ENCODE results near the gene LHFPL2. TPM values are rescaled to one million over a fixed set of nuclear protein-coding genes. Genes with fewer than 3 reads are reported as not detected.

LHFPL2 gene
- total and polyA plus RNA-seq, 9 donors: 20.3 to 45.1 (median 27.9) TPM

DNA sequence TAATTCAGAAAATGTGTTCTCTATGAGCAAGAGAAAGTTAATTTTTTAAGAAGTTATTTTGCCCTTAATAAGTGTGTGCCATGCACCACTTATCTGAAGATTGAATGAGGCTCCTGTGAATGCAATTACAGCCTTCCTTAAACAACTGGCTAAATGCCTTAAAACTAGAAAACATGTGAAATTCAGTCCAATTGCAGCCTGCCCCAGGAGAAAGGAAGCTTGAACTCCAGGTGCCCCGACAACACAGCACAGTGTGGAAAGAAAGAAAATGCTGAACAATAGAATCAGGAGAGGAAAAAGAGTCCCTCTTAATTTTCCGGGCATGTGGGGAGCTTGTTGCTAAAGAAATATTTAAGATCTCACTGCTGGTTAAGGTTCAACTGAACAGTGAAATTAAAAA, 8.8 kb downstream of the LHFPL2 start:
- H3K4me3 ChIP-seq: no peak overlapping the region
- no peaks in the 10 kb centered on the region for H3K36me3 ChIP-seq
- no peaks in the 10 kb centered on the region for H3K27me3 ChIP-seq
- intact Hi-C loops (cut with DNase I): no loop called here
- peaks cover 15% of the 10 kb centered on the region for H3K4me1 ChIP-seq (ENCODE audit: insufficient read depth)
- WGBS, 3 donors: 5 to 21% (median 7%) methylated on average over 2 of the region's 2 CpGs
- no peaks in the 10 kb centered on the region for H3K9me3 ChIP-seq
- no peak for DNase-seq
- TF ChIP-seq EP300 (IDR thresholded peaks at IDR 0.05) (no peak), POLR2A (IDR thresholded peaks at IDR 0.05) (no peak)
- TF ChIP-seq, protein P1, sequence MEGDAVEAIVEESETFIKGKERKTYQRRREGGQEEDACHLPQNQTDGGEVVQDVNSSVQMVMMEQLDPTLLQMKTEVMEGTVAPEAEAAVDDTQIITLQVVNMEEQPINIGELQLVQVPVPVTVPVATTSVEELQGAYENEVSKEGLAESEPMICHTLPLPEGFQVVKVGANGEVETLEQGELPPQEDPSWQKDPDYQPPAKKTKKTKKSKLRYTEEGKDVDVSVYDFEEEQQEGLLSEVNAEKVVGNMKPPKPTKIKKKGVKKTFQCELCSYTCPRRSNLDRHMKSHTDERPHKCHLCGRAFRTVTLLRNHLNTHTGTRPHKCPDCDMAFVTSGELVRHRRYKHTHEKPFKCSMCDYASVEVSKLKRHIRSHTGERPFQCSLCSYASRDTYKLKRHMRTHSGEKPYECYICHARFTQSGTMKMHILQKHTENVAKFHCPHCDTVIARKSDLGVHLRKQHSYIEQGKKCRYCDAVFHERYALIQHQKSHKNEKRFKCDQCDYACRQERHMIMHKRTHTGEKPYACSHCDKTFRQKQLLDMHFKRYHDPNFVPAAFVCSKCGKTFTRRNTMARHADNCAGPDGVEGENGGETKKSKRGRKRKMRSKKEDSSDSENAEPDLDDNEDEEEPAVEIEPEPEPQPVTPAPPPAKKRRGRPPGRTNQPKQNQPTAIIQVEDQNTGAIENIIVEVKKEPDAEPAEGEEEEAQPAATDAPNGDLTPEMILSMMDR (IDR thresholded peaks at IDR 0.05): no peak
- H3K27ac ChIP-seq: no peak overlapping the region

DNA sequence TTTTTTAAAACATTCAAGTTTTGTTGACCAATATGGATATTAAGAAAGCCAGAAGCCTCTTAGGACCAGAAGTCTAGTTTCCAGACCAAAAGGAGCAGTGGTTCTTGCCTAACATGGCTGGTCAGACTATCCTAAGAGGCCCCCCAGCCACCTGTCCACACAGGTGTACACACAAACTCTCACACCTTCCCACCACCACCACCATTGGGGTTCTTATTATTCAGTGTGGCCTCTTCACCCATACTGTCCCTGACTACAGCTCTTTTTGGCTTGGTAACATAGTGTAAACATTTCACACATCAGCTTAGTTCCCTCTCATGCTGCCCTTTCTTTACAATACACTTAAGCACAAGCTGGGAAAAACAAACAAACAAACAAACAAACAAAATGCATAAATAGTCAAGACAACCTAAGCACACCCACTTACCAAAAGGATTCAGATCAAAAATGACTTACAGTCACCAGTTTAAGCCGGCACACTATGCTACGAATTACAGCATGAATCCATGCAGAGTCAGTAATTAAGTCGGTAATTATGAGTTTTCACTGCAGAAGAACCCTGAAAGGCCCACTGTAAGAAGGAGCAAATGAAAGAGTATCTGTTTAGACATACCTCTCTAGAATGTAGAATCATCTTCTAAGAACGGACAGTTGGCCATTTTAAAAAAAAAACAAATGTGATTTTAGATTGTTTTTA, 9.5 kb downstream of the LHFPL2 start:
- no peaks in the 10 kb centered on the region for H3K27me3 ChIP-seq

DNA sequence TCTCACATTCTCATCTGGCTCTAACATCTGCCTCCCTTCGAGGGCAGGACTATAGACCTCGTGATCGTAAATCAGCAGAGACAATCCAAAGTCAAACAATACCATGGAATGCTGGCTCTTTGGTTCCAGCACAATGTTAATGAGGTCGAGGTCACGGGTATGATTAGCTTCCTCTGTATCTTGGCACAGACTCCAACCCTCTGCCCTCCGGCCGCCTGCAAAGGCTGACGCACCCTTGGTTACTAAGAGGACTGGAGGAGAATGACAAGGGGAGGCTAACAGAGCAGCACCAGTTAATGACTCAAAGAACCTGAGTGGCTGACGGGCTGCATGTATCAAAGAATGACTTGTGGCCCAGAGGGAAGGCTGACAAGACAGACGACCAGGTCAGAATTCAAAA, 10.1 kb downstream of the LHFPL2 start:
- DNase-seq: peak; percentile 40 to 57 (median 47)
- Histone ChIP-seq H3K9me3 (no peaks in the 10 kb centered on the region), H3K36me3 (no peaks in the 10 kb centered on the region), H3K4me3 (no peak overlapping the region), H3K27ac (peak overlapping the region in 1 of 2 donors; percentile 31), H3K4me1 (ENCODE audit: insufficient read depth) (peaks cover 23% of the 10 kb centered on the region), H3K27me3 (no peaks in the 10 kb centered on the region)
- TF ChIP-seq POLR2A (IDR thresholded peaks at IDR 0.05) (no peak), EP300 (IDR thresholded peaks at IDR 0.05) (no peak)
- TF ChIP-seq, protein P1 (IDR thresholded peaks at IDR 0.05): no peak
- 15 to 26% (median 21%) methylated on average over 10 of the region's 10 CpGs for WGBS, 3 donors
- intact Hi-C loops (cut with DNase I): no loop called here

More for the DNA sequence above, 9.5 kb downstream of the LHFPL2 start:
- Histone ChIP-seq H3K4me1 (ENCODE audit: insufficient read depth) (peaks cover 22% of the 10 kb centered on the region), H3K36me3 (no peaks in the 10 kb centered on the region), H3K4me3 (no peak overlapping the region), H3K9me3 (no peaks in the 10 kb centered on the region), H3K27ac (no peak overlapping the region)
- intact Hi-C loops (cut with DNase I): no loop called here
- no peak for DNase-seq
- TF ChIP-seq POLR2A (IDR thresholded peaks at IDR 0.05) (no peak), EP300 (IDR thresholded peaks at IDR 0.05) (no peak)
- TF ChIP-seq, protein P1 (IDR thresholded peaks at IDR 0.05): no peak
- WGBS, 3 donors: 25 to 32% (median 28%) methylated on average over 4 of the region's 4 CpGs

DNA sequence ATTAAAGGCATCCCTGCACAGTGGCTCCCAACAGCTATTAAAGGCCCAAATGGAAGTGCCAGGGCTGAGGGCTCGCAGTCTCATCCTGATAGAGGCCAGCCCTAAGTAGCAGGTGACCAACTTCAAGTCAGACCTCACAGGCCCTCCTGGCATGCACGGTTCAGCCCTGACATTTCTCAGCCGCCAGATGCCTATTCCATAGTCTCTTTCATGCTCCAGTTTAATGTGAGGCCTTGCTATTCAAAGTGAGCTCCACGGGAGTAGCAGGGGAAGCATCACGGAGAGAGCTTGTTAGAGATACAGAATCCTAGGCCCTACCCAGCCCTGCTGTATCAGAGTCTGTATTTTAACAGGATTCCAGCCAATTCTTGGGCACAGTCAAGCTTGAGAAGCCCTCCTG, 11.1 kb downstream of the LHFPL2 start:
- H3K27ac ChIP-seq: no peak overlapping the region
- 74 to 85% (median 79%) methylated on average over 5 of the region's 5 CpGs for WGBS, 3 donors
- H3K4me1 ChIP-seq (ENCODE audit: insufficient read depth): peaks cover 23% of the 10 kb centered on the region
- DNase-seq: no peak
- TF ChIP-seq POLR2A (IDR thresholded peaks at IDR 0.05): no peak
- no peak for TF ChIP-seq EP300 (IDR thresholded peaks at IDR 0.05)
- TF ChIP-seq, protein P1 (IDR thresholded peaks at IDR 0.05): no peak
- no peaks in the 10 kb centered on the region for H3K27me3 ChIP-seq
- no peak overlapping the region for H3K4me3 ChIP-seq
- intact Hi-C loops (cut with DNase I): no loop called here
- H3K9me3 ChIP-seq: no peaks in the 10 kb centered on the region
- no peaks in the 10 kb centered on the region for H3K36me3 ChIP-seq
